GM12878 (cell line): ENCODE data around the gene LANCL1. TPM values are rescaled to one million over a fixed set of nuclear protein-coding genes. Genes with fewer than 3 reads are reported as not detected.

Source experiments
- ATAC-seq: fragments of 200-7000 bp; cut with Tn5 transposase; 3 replicates; pipeline ENCODE4 v1.9.1; 2020; ENCODE audit warnings: mild to moderate bottlenecking, moderate library complexity
- BruUV-seq: library from RNA; stranded (reverse); fragments of 400-500 nt; replicated peaks from 2 replicates; lab custom pipeline; 2021; lab: Mats Ljungman, UMichigan
- CTCF ChIA-PET: fragments of 300-600 bp; sonication (Branson Sonifier 250); formaldehyde crosslinking; extraction: SDS; loops from one replicate; lab custom pipeline; 2021; ENCODE audit warnings: inconsistent platforms; lab: Yijun Ruan, JAX
- POLR2A ChIA-PET: fragments of 350-600 bp; formaldehyde crosslinking; extraction: SDS; loops from one replicate; lab custom pipeline; 2021; ENCODE audit warnings: inconsistent platforms; lab: Charles Lee
- RAD21 ChIA-PET: fragments of 300-600 bp; sonication (Branson Sonifier 250); formaldehyde crosslinking; loops from one replicate; lab custom pipeline; 2023; ENCODE audit warnings: antibody characterized with exemption; ENCODE audit not compliant: unreplicated experiment; lab: Charles Lee
- SMC1A ChIA-PET: fragments of 300-600 bp; sonication (Branson Sonifier 250); formaldehyde crosslinking; loops from one replicate; lab custom pipeline; 2023; ENCODE audit not compliant: unreplicated experiment, uncharacterized antibody; lab: Charles Lee
- DNase-seq: peaks from one replicate; pipeline ENCODE4 v3.0.0-alpha.2; 2011; ENCODE audit warnings: low read depth, low spot score
- FAIRE-seq: peaks from 3 replicates; lab custom pipeline; 2011; peaks lifted over from hg19 to GRCh38; lab: Jason Lieb, UNC
- H2AFZ ChIP-seq: 2 replicates; pipeline ENCODE4 v1.6.0; 2011; ENCODE audit warnings: low read depth, low read length, control low read depth; ENCODE audit not compliant: control insufficient read depth
- H3K27ac ChIP-seq: 2 replicates; pipeline ENCODE4 v1.5.1; 2011; ENCODE audit warnings: control low read depth; ENCODE audit not compliant: control insufficient read depth, insufficient read depth
- H3K27me3 ChIP-seq, 2 experiments: replicated peaks in 1 of 2; 2 replicates each; pipeline versions ENCODE4 v1.6.0 to v1.6.1; 2011; ENCODE audit warnings: low read length in 1 of 2; ENCODE audit not compliant: control insufficient read depth in 2 of 2, insufficient read depth in 2 of 2
- H3K36me3 ChIP-seq, 2 experiments: 2 replicates each; pipeline ENCODE4 v1.5.1; 2011; ENCODE audit warnings: low read length in 1 of 2; ENCODE audit not compliant: control insufficient read depth in 2 of 2, insufficient read depth in 2 of 2
- H3K4me1 ChIP-seq: 2 replicates; pipeline ENCODE4 v1.6.1; 2011; ENCODE audit warnings: mild to moderate bottlenecking, low read length, moderate library complexity, mixed read lengths; ENCODE audit not compliant: control insufficient read depth, insufficient read depth
- H3K4me2 ChIP-seq: 2 replicates; pipeline ENCODE4 v1.6.0; 2011; ENCODE audit warnings: control low read depth; ENCODE audit not compliant: control insufficient read depth, insufficient read depth
- H3K4me3 ChIP-seq: fragments of 200-600 bp; sonication (generic); 2 replicates; pipeline ENCODE4 v1.5.1; 2016
- H3K79me2 ChIP-seq: 2 replicates; pipeline ENCODE4 v1.6.0; 2011; ENCODE audit warnings: low read length; ENCODE audit not compliant: control insufficient read depth, insufficient read depth
- H3K9ac ChIP-seq: 2 replicates; pipeline ENCODE4 v1.8.0; 2011; ENCODE audit warnings: low read length, control low read depth, mixed read lengths; ENCODE audit not compliant: control insufficient read depth, insufficient read depth
- H3K9me3 ChIP-seq: replicated peaks from 3 replicates; pipeline ENCODE4 v1.5.1; 2011; ENCODE audit warnings: mild to moderate bottlenecking, low read length; ENCODE audit not compliant: control insufficient read depth, insufficient read depth
- H4K20me1 ChIP-seq: 2 replicates; pipeline ENCODE4 v1.6.0; 2011; ENCODE audit not compliant: control insufficient read depth, insufficient read depth
- CHD1 ChIP-seq: IDR thresholded peaks from 2 replicates; pipeline ENCODE4 v1.6.1; 2012; ENCODE audit warnings: low read depth, low read length, improper control_type of control experiment
- CREB1 ChIP-seq: IDR thresholded peaks from 2 replicates; pipeline ENCODE4 v1.6.1; 2012; ENCODE audit warnings: low read depth, mild to moderate bottlenecking, inconsistent platforms
- KLF5 ChIP-seq: fragments of 450-650 bp; IDR thresholded peaks from 2 replicates; pipeline ENCODE4 v1.6.1; 2014; ENCODE audit warnings: mild to moderate bottlenecking; ENCODE audit not compliant: partially characterized antibody
- MYC ChIP-seq: IDR thresholded peaks from 2 replicates; pipeline ENCODE4 v1.6.1; 2011; ENCODE audit warnings: mild to moderate bottlenecking, low read length, moderate library complexity, inconsistent platforms; ENCODE audit not compliant: insufficient read depth, insufficient replicate concordance, insufficient read length, severe bottlenecking
- NR2C2 ChIP-seq: IDR thresholded peaks from 2 replicates; pipeline ENCODE4 v1.6.1; 2011; ENCODE audit warnings: borderline replicate concordance, low read depth; ENCODE audit not compliant: control insufficient read depth, insufficient read length
- RB1 ChIP-seq: fragments of 450-650 bp; formaldehyde crosslinking; IDR thresholded peaks from 2 replicates; pipeline ENCODE4 v1.6.1; 2017; ENCODE audit warnings: mild to moderate bottlenecking, borderline replicate concordance
- SIX5 ChIP-seq: IDR thresholded peaks from 2 replicates; pipeline ENCODE4 v1.6.1; 2011; ENCODE audit warnings: mild to moderate bottlenecking, low read depth, low read length, moderate library complexity; ENCODE audit not compliant: severe bottlenecking
- SUPT20H ChIP-seq: IDR thresholded peaks from 2 replicates; pipeline ENCODE4 v1.6.1; 2011; ENCODE audit warnings: low read depth, mild to moderate bottlenecking, low read length, moderate library complexity, borderline replicate concordance; ENCODE audit not compliant: control insufficient read depth
- ZBED1 ChIP-seq: IDR thresholded peaks from 2 replicates; pipeline ENCODE4 v1.6.1; 2016; ENCODE audit warnings: borderline replicate concordance
- ZBTB11 ChIP-seq: fragments of 450-650 bp; formaldehyde crosslinking; IDR thresholded peaks from 2 replicates; pipeline ENCODE4 v1.5.0; 2022; ENCODE audit warnings: mild to moderate bottlenecking, missing genetic modification characterization
- WGBS: methylation state at CpG from one replicate; pipeline ENCODE4 v1.1.6; 2016; ENCODE audit warnings: low lambda C conversion rate; ENCODE audit not compliant: insufficient replicate concordance, insufficient coverage; ENCODE audit errors: missing lambda C conversion rate; 5-methylcytosine and 5-hydroxymethylcytosine counted together
- in situ Hi-C: fragments of 300-500 bp; cut with MboI; formaldehyde crosslinking; loops from 9 replicates; pipeline ENCODE4 v1.14.3; 2018; ENCODE audit warnings: mixed read lengths
- intact Hi-C: fragments of 100-400 bp; cut with micrococcal nuclease; formaldehyde crosslinking; loops from one replicate; pipeline ENCODE4 v1.14.2; 2022; ENCODE audit not compliant: unreplicated experiment
- polyA plus RNA-seq, 11 experiments: library from polyadenylated mRNA; depleted of rRNA in 4 of 11; unstranded in 6 of 11; stranded (reverse) in 5 of 11; fragments of >200 nt; fragmentation: Nextera tagmentation in 4 of 11; fragmentation: Illumina TruSeq in 1 of 11; extraction: Ambion mirVana in 4 of 11; extraction: Trizol in 1 of 11; gene quantifications; 1 replicate in 1 of 11; 2 replicates in 10 of 11; pipeline versions ENCODE4 v1.2.1 to v1.2.3, GENCODE V29; 2011 to 2016; ENCODE audit warnings: inconsistent platforms in 2 of 11, missing spikeins in 2 of 11, low read depth in 1 of 11
- total RNA-seq, 4 experiments: library from RNA; depleted of rRNA in 3 of 4; stranded (reverse); fragments of >200 nt in 3 of 4; fragmentation: Illumina TruSeq in 1 of 4; extraction: Trizol in 1 of 4; gene quantifications; 2 replicates each; pipeline versions ENCODE4 v1.2.1 to v1.2.3, GENCODE V29; 2013 to 2021

LANCL1 gene
- total and polyA plus RNA-seq, 10 of the 15 experiments (the other 5 are each of a cell fraction or from before 2014, with no cell fraction given) = 13.6 to 79.1 (median 26.9) TPM

DNA sequence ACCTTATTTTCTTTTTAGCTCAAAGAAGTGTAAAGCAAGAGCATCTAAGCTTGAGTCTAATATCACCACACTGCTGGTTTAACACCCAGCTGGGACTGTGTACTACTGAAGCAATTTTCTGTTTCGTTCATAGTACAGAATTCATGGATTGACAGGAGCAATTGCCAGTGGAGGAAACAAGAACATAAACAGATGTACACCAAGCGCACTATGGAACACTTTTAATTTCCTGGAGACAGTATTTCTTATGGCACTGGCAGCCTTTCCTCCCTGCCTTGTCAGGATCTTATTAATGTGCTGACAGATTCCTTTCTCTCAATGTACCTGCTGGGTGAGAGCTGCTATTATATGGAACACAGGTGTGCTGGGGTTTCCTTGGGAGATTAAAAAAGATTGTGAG lies 4.2 kb upstream of the LANCL1 start:
- ATAC-seq = no peak
- RAD21 ChIA-PET = no interaction called here
- 43% methylated on average over 2 of the region's 2 CpGs for WGBS
- FAIRE-seq = no peak
- DNase-seq = no peak
- no peaks in the 10 kb centered on the region for H3K36me3 ChIP-seq
- CTCF ChIA-PET = interaction anchor here (1.2 to 2.6 kb wide), 3 partner anchors 20 to 24 kb away, joined by 3 to 14 read pairs (median 7); no protein-coding TSS in a partner anchor
- no peaks in the 10 kb centered on the region for H3K27me3 ChIP-seq
- H3K9me3 ChIP-seq = no peaks in the 10 kb centered on the region; the same call in 1 of the 3 replicates
- H3K27ac ChIP-seq = no peak overlapping the region
- H3K4me2 ChIP-seq = no peak overlapping the region
- no peaks in the 10 kb centered on the region for H4K20me1 ChIP-seq
- H3K79me2 ChIP-seq = peaks cover 3% of the 10 kb centered on the region
- no peak overlapping the region for H2AFZ ChIP-seq
- TF ChIP-seq NR2C2 (no peak), ZBED1 (no peak), RB1 (no peak), KLF5 (no peak), SIX5 (no peak), SUPT20H (no peak), CREB1 (no peak), ZBTB11 (CRISPR knock-in tag) (no peak), CHD1 (no peak), MYC (no peak)
- TF ChIP-seq, all 136 proteins: peak for 0
- intact Hi-C loops (no loop called here), in situ Hi-C loops (no loop called here)
- no TSS peak for BruUV-seq
- Histone ChIP-seq H3K4me1 (no peaks in the 10 kb centered on the region), H3K9ac (no peak overlapping the region), H3K4me3 (no peak overlapping the region)
- ChIA-PET SMC1A (interaction anchor here (0.8 to 1.7 kb wide), 2 partner anchors 8 to 23 kb away, joined by 5 to 12 read pairs; no protein-coding TSS in a partner anchor), POLR2A (no interaction called here)
